ENCODE data around the gene MEX3A.

Gene MEX3A

GRCh38 chr1:156102633-156103511 lies 20.6 kb upstream of the MEX3A start:
- DNase-seq (ENCODE audit: low spot score), result no peak

DNA sequence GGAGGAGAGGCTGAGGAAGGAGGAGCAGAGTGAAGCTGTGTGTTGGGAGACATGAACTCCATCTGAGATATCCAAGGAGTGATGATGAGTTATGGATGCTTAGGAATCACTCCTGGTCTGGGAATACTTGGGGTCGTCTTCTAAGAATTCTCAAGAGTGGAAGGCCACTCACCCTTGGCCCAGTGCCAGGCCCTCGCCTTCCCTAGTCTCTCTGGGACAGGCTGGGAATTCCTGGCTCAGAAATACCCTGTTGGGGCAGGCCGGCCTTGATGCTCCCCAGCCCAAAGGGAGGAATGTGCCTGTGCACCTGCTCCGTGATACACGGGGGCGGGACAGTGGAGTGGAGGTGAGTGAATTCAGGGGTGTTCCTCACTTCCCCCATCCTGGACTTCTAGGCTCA lies 19.6 kb upstream of the MEX3A start:
- no peak for DNase-seq (ENCODE audit: low spot score)

- no peak for DNase-seq (ENCODE audit: low spot score)
Observed at GRCh38 chr1:156100205-156100995, 18.1 kb upstream of the MEX3A start.

DNA sequence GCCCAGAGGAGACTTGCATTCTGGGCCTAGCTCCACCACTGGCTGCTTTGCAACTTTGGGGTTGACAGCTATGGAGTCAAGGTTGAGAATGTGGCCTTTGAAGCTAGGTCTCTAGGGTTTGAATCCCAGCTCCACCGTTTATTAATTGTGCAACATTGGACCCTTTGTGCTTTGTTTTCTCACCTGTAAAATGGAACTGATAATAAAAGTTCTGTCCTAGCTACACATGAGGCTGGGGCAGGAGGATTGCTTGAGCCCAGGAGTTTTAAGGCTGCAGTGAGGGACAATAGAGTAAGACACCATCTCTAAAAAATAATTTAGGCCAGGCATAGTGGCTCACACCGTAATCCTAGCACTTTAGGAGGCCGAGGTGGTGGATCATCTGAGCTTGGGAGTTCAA lies 17.0 kb upstream of the MEX3A start:
- no peak for DNase-seq (ENCODE audit: low spot score)

GRCh38 chr1:156098784-156099183 lies 16.5 kb upstream of the MEX3A start:
- no peak for DNase-seq (ENCODE audit: low spot score)

DNA sequence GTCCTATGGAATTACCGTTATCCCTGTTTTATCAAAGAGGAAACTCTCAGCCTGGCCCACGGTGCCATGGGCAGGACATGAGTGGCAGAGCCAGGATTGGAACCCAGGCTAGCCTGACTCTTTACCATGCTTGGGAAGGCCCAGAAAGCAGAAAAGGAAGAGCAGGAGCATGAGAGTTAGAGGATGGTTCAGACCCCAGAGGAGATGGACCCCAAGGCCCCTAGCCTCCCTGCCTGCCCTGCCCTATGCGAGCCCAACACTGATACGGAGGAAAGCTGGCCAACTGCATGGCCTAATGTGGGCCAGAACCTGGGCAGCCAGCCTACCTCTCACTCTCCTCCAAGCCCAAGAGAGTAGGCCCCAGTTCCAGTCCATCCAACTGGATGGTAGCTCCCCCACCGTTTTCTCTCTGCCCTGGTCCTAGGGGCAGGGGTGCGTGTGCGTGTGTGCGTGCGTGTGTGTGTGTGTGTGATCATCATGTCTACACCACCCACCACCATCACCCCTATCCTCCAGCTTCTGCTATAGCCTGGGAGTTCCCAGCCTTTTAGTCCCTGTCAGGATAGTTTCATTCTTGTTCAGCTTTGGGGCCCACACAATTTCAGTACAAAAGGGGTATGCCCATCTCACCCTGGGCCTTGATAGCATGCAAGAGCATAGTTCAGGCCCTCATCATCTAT lies 15.4 kb upstream of the MEX3A start:
- DNase-seq (ENCODE audit: low spot score), result no peak

- peak; percentile 86 for DNase-seq (ENCODE audit: low spot score)
Observed at GRCh38 chr1:156096640-156097391, 14.6 kb upstream of the MEX3A start.

DNA sequence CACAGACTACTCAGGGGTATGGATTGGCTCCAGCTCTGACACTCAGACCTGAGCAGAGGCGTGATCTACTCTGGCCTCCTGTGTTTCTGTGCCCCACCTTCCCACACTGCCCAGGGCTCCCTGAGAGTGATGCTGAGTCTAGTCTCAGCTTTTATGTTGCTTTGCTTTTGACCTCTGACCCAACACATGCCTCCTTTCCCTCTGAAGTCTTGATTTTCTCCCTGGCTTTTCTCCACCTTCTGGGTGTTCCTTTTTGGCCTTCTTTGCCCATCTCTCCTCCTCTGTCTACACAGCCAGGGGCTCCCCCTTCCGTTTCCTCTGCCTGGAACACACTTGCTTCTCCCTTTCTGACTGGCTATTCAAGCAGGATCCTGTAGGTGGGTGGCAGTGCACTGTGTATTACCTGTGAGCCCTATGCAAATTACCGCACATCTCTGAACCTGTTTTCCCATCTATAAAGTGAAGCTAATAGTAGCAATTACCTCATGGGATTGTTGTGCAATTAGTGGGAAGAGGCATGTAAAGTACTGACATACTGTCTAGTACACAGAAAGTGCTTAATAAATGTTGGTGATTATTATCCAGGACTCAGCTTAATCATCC lies 13.7 kb upstream of the MEX3A start:
- DNase-seq (ENCODE audit: low spot score), result no peak

DNA sequence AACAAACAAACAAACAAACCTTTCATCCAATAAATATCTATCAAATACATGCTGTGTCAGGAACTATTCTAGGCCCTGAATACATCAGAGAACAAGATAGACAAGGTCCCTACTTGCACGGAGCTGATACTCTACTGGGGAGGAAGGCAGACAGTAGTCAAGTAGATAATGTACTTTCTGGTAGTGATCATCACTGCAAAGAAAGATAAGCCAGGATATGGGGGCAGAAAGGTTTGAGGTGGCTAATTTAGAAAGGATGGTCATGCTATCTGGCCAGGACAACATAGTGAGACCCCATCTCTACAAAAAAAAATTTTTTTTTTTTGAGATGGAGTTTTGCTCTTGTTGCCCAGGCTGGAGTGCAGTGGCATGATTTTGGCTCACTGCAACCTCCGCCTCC lies 9.3 kb upstream of the MEX3A start:
- no peak for DNase-seq (ENCODE audit: low spot score)

DNA sequence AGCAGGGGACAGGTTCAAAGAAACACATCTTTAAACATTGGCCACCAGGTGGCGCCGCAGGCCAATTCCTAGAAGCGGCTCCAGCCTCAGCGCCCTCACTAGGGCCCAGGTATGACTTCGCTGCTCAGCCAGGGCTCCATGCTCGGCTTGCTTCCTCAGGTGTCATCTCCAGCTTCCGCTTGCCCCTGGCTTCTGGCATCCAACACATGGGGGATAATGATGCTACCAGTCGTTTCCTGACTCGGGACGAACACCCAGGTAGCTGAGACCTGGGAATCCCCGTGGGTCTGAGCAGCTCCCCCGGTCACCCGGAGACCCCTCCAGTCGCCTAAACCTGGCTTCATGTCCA lies 8.5 kb upstream of the MEX3A start:
- peak; percentile 74 for DNase-seq (ENCODE audit: low spot score)

DNA sequence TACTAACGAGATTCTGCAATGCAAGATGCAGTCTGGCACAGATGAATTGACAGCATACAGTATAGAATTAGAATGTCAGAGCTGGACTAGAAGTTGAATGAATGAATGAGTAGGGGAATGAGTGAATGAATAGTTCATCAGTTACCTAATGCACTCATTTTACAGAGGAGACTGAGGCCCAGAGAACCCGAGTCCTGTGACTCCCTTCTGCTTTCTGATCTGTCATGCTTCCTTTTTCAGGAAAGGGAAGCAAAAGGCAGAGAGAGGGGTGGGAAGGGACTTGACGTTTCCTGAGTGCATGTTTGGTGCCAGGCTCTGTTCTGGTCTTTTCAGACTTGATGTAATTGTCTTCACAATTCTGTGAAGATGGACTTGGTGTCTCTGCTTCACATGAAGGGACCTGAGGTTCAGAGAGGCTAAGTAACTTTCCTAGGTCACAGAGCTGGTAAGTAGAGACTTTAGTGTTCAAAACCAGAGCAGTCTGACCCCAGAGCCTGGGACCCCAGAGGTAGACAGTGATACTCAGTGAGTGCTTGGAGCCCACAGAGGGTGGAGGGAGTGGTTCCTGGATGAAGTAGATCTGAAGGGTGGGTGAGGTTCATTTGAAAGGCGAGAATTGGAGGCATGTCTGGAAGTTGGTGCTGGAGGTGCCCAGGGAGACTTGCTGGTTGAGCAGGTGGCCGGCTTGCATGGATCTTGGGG lies 8.0 kb upstream of the MEX3A start:
- DNase-seq (ENCODE audit: low spot score), result no peak

DNA sequence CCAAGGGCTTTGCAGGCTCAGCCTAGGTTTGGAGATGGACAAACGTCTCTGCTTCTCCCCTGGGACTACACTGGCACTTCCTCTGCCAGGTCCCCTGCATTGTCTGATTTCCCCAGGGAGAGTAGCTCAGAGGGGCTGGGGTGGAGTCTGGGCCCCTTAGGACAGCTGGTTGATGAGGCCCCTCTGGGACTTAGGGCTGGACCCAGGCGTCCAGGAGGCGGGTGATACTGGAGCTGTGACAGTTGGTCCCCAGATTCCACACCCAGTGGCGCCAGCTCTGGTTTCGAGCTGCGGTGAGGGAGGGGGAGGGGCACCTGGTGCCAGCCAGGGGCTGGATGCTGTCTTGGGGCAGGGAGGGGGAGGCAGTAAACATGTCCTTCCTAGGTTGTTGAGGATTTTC lies 7.4 kb upstream of the MEX3A start:
- no peak for DNase-seq (ENCODE audit: low spot score)

GRCh38 chr1:156086256-156086662 lies 4.0 kb upstream of the MEX3A start:
- no peak for DNase-seq (ENCODE audit: low spot score)

DNA sequence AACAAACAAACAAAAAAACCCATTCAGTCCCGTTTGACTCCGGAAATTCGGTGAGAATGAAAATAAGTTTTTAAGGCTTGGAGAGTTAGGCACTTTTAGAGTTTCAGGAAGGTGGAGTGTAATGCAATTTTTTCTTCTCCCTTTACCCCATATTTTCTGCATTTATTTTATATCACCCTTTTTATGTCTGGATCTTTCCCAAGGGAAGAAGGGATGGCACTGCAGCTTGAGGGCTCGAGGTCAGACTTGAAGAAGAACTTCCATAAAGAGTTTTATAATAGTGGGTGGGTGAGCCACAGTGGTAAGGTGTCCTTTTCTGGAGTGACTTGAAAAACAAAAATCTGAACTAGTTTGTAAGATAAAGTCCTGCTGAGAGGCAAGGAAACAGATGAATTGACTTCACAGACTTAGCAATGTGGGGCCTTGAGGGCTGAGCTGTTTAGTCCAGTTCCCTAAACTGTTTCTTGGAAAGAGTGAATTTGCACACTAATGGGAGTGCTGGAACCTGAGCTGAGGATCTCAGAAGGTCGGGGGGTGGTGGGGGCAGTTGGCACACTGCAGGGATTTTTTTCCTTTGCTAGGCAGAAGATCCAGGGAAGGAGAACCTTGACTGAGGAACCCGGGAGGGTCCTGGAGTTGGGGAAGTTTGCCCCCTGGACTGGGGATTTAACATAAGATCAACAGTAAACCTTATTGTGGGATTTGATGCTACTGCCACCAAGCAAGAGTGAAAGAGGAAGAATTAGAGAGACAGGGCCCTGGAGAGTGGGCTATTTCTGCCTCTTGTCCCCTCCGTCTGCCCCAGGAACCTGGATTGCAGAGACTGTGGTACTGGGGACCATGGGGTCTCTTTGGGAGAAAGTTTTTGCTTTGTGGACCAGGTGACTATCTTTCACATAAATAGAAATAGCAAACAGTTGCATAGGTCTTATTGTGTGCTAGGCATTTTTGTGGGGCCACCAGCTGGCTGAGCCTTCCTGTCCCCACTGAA lies 1.8 kb upstream of the MEX3A start:
- DNase-seq (ENCODE audit: low spot score), result no peak

- DNase-seq (ENCODE audit: low spot score), result no peak
Observed at GRCh38 chr1:156081917-156082308, 352 bp downstream of the MEX3A start.

DNA sequence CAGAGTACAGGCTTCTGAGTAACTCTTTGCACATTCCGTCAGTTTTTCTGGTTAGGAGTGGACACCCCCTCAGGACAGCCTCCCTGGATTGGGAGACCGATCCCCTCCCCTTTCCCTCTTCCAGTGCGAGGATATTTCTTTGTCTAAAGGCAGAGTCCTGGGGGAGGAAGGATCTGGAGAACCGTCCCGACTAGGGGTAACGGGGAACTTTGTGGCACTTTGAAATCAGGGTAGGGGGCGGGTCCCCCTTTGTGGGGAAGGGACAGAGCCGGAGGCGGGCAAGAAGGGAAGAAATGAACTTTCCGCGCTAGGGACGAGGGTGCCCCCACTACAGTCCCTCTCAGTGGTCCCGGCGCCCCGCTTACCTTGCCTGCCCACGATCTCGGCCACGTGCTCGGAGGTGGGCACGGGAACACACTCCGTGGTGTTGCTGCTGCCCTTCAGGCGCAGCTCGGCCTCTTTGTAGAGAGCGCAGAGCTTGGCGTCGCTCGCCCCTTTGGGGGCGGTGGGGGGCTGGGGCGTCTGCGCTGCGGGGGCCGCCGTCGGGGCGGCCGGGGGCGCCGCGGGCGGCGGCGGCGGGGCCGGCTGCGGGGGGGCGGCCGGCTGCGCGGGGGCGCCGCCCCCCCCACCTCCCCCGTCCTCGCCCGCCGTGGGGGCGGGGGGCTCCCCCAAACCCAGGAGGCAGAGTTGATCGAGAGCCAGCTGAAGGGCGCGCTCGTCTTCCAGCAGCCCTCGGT lies 917 bp downstream of the MEX3A start:
- no peak for DNase-seq (ENCODE audit: low spot score)

DNA sequence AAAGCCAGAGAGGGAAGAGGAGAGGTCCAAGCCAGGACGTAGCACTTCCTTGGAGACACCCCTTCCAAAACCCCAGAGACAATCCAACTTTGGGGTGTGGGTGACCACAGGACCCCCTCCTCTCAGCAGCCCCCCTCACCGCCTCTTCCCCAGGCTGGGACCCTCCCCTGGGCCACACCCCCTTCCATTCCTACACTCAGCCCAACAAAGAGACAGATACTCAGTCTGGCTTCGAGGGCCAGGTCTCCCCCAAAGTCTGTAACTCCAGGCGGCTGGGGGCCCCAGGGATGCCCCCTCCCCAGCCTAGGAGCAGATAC lies 1.4 kb downstream of the MEX3A start:
- no peak for DNase-seq (ENCODE audit: low spot score)

- no peak for DNase-seq (ENCODE audit: low spot score)
Observed at GRCh38 chr1:156080241-156080862, 1.9 kb downstream of the MEX3A start.

- no peak for DNase-seq (ENCODE audit: low spot score)
Observed at GRCh38 chr1:156079762-156080161, 2.5 kb downstream of the MEX3A start.
